ENCODE results near the gene ACADM.
"Not testable (repeated sequence)": the region's sequence is repeated elsewhere in the genome, so short reads cannot be mapped to it uniquely, and the experiment has no call there.

Gene ACADM

DNA sequence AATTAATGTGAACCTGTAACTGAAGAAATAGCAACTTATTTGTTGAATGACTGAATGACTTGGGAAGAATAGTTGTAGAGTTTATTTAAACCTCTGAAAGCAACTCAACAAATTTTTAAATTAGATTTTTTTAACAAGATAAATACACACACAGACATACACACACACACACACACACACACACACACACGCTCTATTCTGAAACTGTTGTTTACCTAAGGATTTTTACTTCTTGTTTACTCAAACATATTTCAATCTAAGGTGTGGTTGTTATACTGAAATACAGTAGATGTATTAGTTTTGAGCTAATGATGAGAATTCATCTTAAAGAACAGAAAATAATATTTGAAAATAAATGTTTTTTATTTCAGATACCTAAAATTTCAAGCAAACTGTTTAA is 11.5 kb downstream of the ACADM start:
- no peak for DNase-seq (ENCODE audit: low read depth in 2 of 2)

- no peak for DNase-seq (ENCODE audit: low read depth in 2 of 2)
Observed at GRCh38 chr1:75742047-75742625, 17.6 kb downstream of the ACADM start.

- no peak for DNase-seq (ENCODE audit: low read depth in 2 of 2)
Observed at GRCh38 chr1:75745276-75745675, 20.8 kb downstream of the ACADM start.

GRCh38 chr1:75757210-75757609 is 32.7 kb downstream of the ACADM start:
- not testable (repeated sequence) for DNase-seq (ENCODE audit: low read depth in 2 of 2)

- DNase-seq (ENCODE audit: low read depth in 2 of 2) = not testable (repeated sequence)
Observed at GRCh38 chr1:75758543-75758942, 34.0 kb downstream of the ACADM start.

GRCh38 chr1:75764057-75764655 is 39.6 kb downstream of the ACADM start:
- DNase-seq (ENCODE audit: low read depth in 2 of 2) = no peak

- DNase-seq (ENCODE audit: low read depth in 2 of 2) = no peak
Observed at GRCh38 chr1:75765697-75766355, 41.3 kb downstream of the ACADM start.

- DNase-seq (ENCODE audit: low read depth in 2 of 2) = no peak
Observed at GRCh38 chr1:75768016-75768415, 43.5 kb downstream of the ACADM start.

GRCh38 chr1:75770761-75771160 is 46.3 kb downstream of the ACADM start:
- DNase-seq (ENCODE audit: low read depth in 2 of 2) = no peak

DNA sequence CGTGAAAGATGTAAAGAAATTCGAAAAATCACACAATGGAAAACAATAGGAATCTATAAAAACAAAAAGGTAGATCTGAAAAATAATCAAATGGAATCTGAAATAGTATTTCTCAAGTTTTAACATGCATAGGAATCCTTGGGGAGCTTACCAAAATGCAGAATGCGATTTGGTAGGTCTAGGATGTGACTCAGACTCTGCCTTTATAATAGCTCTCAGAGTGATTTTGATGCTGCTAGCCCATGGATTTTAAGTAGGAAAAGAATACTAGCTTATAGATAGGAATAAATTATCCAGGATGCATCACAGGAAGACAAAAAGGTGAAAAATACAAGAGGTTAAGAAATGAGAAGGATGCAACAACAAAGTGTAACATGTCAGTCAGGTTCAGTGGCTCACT is 47.5 kb downstream of the ACADM start:
- no peak for DNase-seq (ENCODE audit: low read depth in 2 of 2)

DNA sequence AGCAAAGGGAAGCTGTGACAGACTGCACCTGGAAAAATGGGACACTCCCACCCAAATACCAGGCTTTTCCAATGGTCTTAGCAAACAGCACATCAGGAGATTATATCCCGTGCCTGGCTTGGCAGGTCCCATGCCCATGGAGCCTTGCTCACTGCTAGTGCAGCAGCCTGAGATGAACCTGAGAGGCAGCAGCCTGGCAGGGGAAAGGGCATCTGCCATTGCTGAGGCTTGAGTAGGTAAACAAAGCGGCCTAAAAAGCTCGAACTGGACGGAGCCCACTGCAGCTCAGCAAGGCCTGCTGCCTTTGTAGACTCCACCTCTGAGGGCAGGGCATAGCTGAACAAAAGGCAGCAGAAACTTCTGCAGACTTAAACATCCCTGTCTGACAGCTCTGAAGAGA is 53.3 kb downstream of the ACADM start:
- DNase-seq (ENCODE audit: low read depth in 2 of 2) = not testable (repeated sequence)

GRCh38 chr1:75778694-75779093 is 54.2 kb downstream of the ACADM start:
- not testable (repeated sequence) for DNase-seq (ENCODE audit: low read depth in 2 of 2)

- not testable (repeated sequence) for DNase-seq (ENCODE audit: low read depth in 2 of 2)
Observed at GRCh38 chr1:75780183-75780582, 55.7 kb downstream of the ACADM start.

DNA sequence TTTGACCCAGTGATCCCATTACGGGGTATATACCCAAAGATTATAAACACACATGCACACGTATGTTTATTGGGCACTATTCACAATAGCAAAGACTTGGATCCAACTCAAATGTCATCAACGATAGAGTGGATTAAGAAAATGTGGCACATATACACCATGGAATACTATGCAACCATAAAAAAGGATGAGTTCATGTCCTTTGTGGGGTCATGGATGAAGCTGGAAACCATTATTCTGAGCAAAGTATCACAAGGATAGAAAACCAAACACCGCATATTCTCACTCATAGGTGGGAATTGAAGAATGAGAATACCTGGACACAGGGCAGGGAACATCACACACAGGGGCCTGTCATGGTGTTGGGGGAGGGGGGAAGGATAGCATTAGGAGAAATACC is 59.4 kb downstream of the ACADM start:
- not testable (repeated sequence) for DNase-seq (ENCODE audit: low read depth in 2 of 2)

- no peak for DNase-seq (ENCODE audit: low read depth in 2 of 2)
Observed at GRCh38 chr1:75785320-75785982, 60.9 kb downstream of the ACADM start.

GRCh38 chr1:75785983-75786853 is 61.7 kb downstream of the ACADM start, which contains the start of gene RABGGTB:
TSS of gene RABGGTB (plus strand) at chr1:75786256. CDS start at chr1:75786272, 16 bp downstream.
- peak; percentile 86 to 89 for DNase-seq (ENCODE audit: low read depth in 2 of 2)

DNA sequence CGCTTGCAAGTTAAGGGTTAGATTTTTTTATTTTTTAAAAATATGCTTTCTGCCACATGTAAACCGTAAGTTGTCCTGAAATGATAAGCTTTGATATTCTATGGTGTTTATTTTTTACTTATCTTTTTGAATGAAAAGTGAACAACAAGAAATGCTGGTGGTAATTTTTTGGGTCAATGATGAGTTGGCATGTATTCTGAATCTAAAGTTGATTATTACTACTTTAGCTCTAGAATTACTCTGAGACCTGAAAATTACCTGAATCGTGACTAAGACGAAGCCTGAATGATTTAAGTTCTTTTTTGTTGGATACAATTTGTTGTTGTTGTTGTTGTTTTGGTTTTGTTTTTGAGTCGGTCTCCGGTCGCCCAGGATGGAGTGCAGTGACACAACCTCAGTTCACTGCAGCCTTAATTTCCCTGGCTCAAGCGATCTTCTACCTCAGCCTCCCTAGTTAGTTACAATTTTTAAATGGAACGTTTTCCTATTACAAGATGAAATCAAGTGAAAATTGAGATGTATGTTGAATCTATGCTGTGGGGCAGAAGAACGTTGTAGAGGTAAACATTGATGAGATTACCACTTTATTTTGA is 62.5 kb downstream of the ACADM start:
- no peak for DNase-seq (ENCODE audit: low read depth in 2 of 2)

GRCh38 chr1:75787524-75787923 is 63.0 kb downstream of the ACADM start:
- DNase-seq (ENCODE audit: low read depth in 2 of 2) = no peak

- no peak for DNase-seq (ENCODE audit: low read depth in 2 of 2)
Observed at GRCh38 chr1:75789988-75790387, 65.5 kb downstream of the ACADM start.

DNA sequence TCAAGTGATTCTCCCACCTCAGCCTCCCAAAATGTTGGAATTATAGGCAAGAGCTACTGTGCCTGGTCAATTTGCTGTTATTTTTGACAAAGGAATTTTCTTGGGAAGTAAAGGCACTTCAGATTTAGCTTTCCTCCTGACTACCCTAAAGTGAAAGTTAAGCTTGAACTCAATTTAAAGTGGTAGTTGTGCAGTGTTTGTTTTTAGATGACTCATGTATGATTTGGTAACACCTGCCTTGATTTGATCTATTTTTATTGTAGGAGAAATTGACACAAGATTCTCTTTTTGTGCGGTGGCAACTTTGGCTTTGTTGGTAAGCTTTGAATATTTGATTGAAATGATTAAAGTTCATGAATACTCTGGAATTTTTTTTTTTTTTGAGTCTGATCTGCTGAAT is 66.5 kb downstream of the ACADM start:
- no peak for DNase-seq (ENCODE audit: low read depth in 2 of 2)

GRCh38 chr1:75792091-75792490 is 67.6 kb downstream of the ACADM start:
- DNase-seq (ENCODE audit: low read depth in 2 of 2) = no peak

All from stimulated activated CD8-positive, alpha-beta memory T cell treated with anti-CD3 and anti-CD28 coated beads, Interleukin-15, amount 100 ng/mL, for 4 hours (primary cell).